Measurements from ENCODE around the gene ZNF462. TPM values are rescaled to one million over a fixed set of nuclear protein-coding genes. Genes with fewer than 3 reads are reported as not detected.
A peak's percentile ranks its signal among the peaks of the same experiment; 100 is the strongest.

Gene ZNF462
- polyA plus RNA-seq, 2 of the 4 experiments (the other 2 are of a cell fraction), result 2.4 to 3.9 TPM

- CTCF ChIA-PET, result interaction anchor here (1.1 kb wide), 1 partner anchor 13 kb away, joined by 3 read pairs; no protein-coding TSS in a partner anchor
- peak; percentile 69 for TF ChIP-seq MAFK (IDR thresholded peaks at IDR 0.05; ENCODE audit: partially characterized antibody)
- no peak for TF ChIP-seq FOXS1 (CRISPR knock-in tag; IDR thresholded peaks at IDR 0.05)
- ATAC-seq, result no peak
- Histone ChIP-seq H3K4me2 (no peak overlapping the region), H3K27ac (no peak overlapping the region), H3K4me1 (peaks cover 26% of the 10 kb centered on the region), H3K9me3 (no peaks in the 10 kb centered on the region), H3K4me3 (no peak overlapping the region)
- POLR2A ChIA-PET, result no interaction called here
- FAIRE-seq, result no peak
- DNase-seq (ENCODE audit: low read depth in 1 of 2, low spot score in 1 of 2), result no peak
- WGBS (ENCODE audit: missing lambda C conversion rate), result 88% methylated on average over 2 of the region's 2 CpGs
Measured at GRCh38 chr9:106933470-106933869, 70.5 kb downstream of the ZNF462 start.

- Histone ChIP-seq H3K27ac (no peak overlapping the region), H3K4me3 (no peak overlapping the region), H3K4me2 (no peak overlapping the region), H3K4me1 (peaks cover 26% of the 10 kb centered on the region), H3K9me3 (no peaks in the 10 kb centered on the region)
- DNase-seq (ENCODE audit: low read depth in 1 of 2, low spot score in 1 of 2), result no peak
- ATAC-seq, result no peak
- ChIA-PET POLR2A (no interaction called here), CTCF (interaction anchor here (1.1 kb wide), 1 partner anchor 12 kb away, joined by 3 read pairs; no protein-coding TSS in a partner anchor)
- FAIRE-seq, result no peak
- 84% methylated on average over 5 of the region's 5 CpGs for WGBS (ENCODE audit: missing lambda C conversion rate)
- no peak for TF ChIP-seq NPAS2 (CRISPR knock-in tag; IDR thresholded peaks at IDR 0.05; ENCODE audit: borderline replicate concordance)
- TF ChIP-seq MAX (IDR thresholded peaks at IDR 0.05), result no peak
- no peak for TF ChIP-seq ESRRA (IDR thresholded peaks at IDR 0.05; ENCODE audit: borderline replicate concordance, low read length)
- TF ChIP-seq BCL3 (IDR thresholded peaks at IDR 0.05), result no peak
- TF ChIP-seq HOXB5 (CRISPR knock-in tag; IDR thresholded peaks at IDR 0.05), result no peak
- no peak for TF ChIP-seq ATOH8 (CRISPR knock-in tag; IDR thresholded peaks at IDR 0.05; ENCODE audit: low read depth)
- TF ChIP-seq MAZ (IDR thresholded peaks at IDR 0.05; ENCODE audit: borderline replicate concordance, low read depth, low read length), result no peak
- no peak for TF ChIP-seq E2F6 (IDR thresholded peaks at IDR 0.05; ENCODE audit: borderline replicate concordance, low read depth)
- no peak for TF ChIP-seq SMC3 (IDR thresholded peaks at IDR 0.05)
- no peak for TF ChIP-seq RFX5 (IDR thresholded peaks at IDR 0.05)
- no peak for TF ChIP-seq GATA3 (IDR thresholded peaks at IDR 0.05; ENCODE audit: borderline replicate concordance)
- no peak for TF ChIP-seq NFE2L2 (conservative IDR thresholded peaks at IDR 0.05; ENCODE audit: low read length)
- no peak for TF ChIP-seq PBX3 (IDR thresholded peaks at IDR 0.05)
- TF ChIP-seq USF2 (IDR thresholded peaks at IDR 0.05), result no peak
- TF ChIP-seq ZC3H11A (IDR thresholded peaks at IDR 0.05), result no peak
- TF ChIP-seq NR3C1 (IDR thresholded peaks at IDR 0.05), result no peak
- no peak for TF ChIP-seq SREBF2 (IDR thresholded peaks at IDR 0.05)
- TF ChIP-seq BHLHE40 (IDR thresholded peaks at IDR 0.05; ENCODE audit: low read depth, low read length), result no peak
- no peak for TF ChIP-seq EHF (CRISPR knock-in tag; IDR thresholded peaks at IDR 0.05)
- no peak for TF ChIP-seq FOSB (CRISPR knock-in tag; IDR thresholded peaks at IDR 0.05)
Measured at GRCh38 chr9:106934442-106935238, 71.7 kb downstream of the ZNF462 start.
